ENCODE data around the gene TARS1.

TARS1 gene

GRCh38 chr5:33468775-33469435 lies 28.1 kb downstream of the TARS1 start:
- TF ChIP-seq CTCF (IDR thresholded peaks at IDR 0.05; ENCODE audit: control insufficient read depth, insufficient read depth, low read depth, low read length, missing control alignments), result no peak
- no peak overlapping the region for H3K4me3 ChIP-seq (ENCODE audit: control insufficient read depth, low read depth, low read length)
- DNase-seq (ENCODE audit: low read depth), result no peak

- DNase-seq (ENCODE audit: low read depth), result peak; percentile 29
- peak; percentile 66 for TF ChIP-seq CTCF (IDR thresholded peaks at IDR 0.05; ENCODE audit: control insufficient read depth, insufficient read depth, low read depth, low read length, missing control alignments)
- no peak overlapping the region for H3K4me3 ChIP-seq (ENCODE audit: control insufficient read depth, low read depth, low read length)
Observed at GRCh38 chr5:33470544-33470943, 29.8 kb downstream of the TARS1 start.

- no peak for DNase-seq (ENCODE audit: low read depth)
- no peak overlapping the region for H3K4me3 ChIP-seq (ENCODE audit: control insufficient read depth, low read depth, low read length)
- TF ChIP-seq CTCF (IDR thresholded peaks at IDR 0.05; ENCODE audit: control insufficient read depth, insufficient read depth, low read depth, low read length, missing control alignments), result no peak
Observed at GRCh38 chr5:33472805-33473409, 32.1 kb downstream of the TARS1 start.

- no peak for DNase-seq (ENCODE audit: low read depth)
- H3K4me3 ChIP-seq (ENCODE audit: control insufficient read depth, low read depth, low read length), result no peak overlapping the region
- no peak for TF ChIP-seq CTCF (IDR thresholded peaks at IDR 0.05; ENCODE audit: control insufficient read depth, insufficient read depth, low read depth, low read length, missing control alignments)
Observed at GRCh38 chr5:33474004-33474403, 33.2 kb downstream of the TARS1 start.

GRCh38 chr5:33474931-33475499 lies 34.2 kb downstream of the TARS1 start:
- no peak for TF ChIP-seq CTCF (IDR thresholded peaks at IDR 0.05; ENCODE audit: control insufficient read depth, insufficient read depth, low read depth, low read length, missing control alignments)
- DNase-seq (ENCODE audit: low read depth), result no peak
- no peak overlapping the region for H3K4me3 ChIP-seq (ENCODE audit: control insufficient read depth, low read depth, low read length)

- H3K4me3 ChIP-seq (ENCODE audit: control insufficient read depth, low read depth, low read length), result no peak overlapping the region
- TF ChIP-seq CTCF (IDR thresholded peaks at IDR 0.05; ENCODE audit: control insufficient read depth, insufficient read depth, low read depth, low read length, missing control alignments), result no peak
- DNase-seq (ENCODE audit: low read depth), result no peak
Observed at GRCh38 chr5:33475706-33476105, 34.9 kb downstream of the TARS1 start.
